Esophagus muscularis mucosa (tissue), 4 donors: ENCODE measurements around the gene AP2B1. TPM values are rescaled to one million over a fixed set of nuclear protein-coding genes. Genes with fewer than 3 reads are reported as not detected.

Source experiments
- DNase-seq: peaks from one replicate; pipeline ENCODE4 v3.0.0-alpha.2; 2017; ENCODE audit errors: extremely low spot score
- H3K27ac ChIP-seq, 4 donors: fragments of 200-600 bp; sonication (generic); replicated peaks in 1 of 4; 1 replicate in 3 of 4; 2 replicates in 1 of 4; pipeline ENCODE4 v1.5.1; 2016 to 2019; ENCODE audit warnings: mild to moderate bottlenecking in 1 of 4
- H3K27me3 ChIP-seq, 4 donors: fragments of 200-600 bp; sonication (generic); one replicate each; pipeline versions ENCODE4 v1.5.1 to v1.6.0; 2016 to 2019
- H3K36me3 ChIP-seq, 4 donors: fragments of 200-600 bp; sonication (generic); one replicate each; pipeline ENCODE4 v1.5.1; 2016 to 2019
- H3K4me1 ChIP-seq, 4 donors: fragments of 200-600 bp; sonication (generic); one replicate each; pipeline ENCODE4 v1.5.1; 2016 to 2019
- H3K4me3 ChIP-seq, 4 donors: fragments of 200-600 bp; sonication (generic); 1 replicate in 2 of 4; 2 replicates in 2 of 4; pipeline ENCODE4 v1.5.1; 2016 to 2019; ENCODE audit warnings: mild to moderate bottlenecking in 4 of 4, moderate library complexity in 1 of 4
- H3K9me3 ChIP-seq, 4 donors: fragments of 200-600 bp; sonication (generic); 1 replicate in 3 of 4; 2 replicates in 1 of 4; pipeline ENCODE4 v1.5.1; 2016 to 2019
- CTCF ChIP-seq, 3 experiments: fragments of 200-600 bp in 2 of 3; fragments of 450-650 bp in 1 of 3; sonication (generic) in 2 of 3; IDR thresholded peaks; one replicate each; pipeline ENCODE4 v1.5.1; 2017 to 2019; ENCODE audit warnings: antibody characterized with exemption in 3 of 3, mild to moderate bottlenecking in 2 of 3, moderate library complexity in 1 of 3
- EP300 ChIP-seq: sonication (generic); formaldehyde crosslinking; IDR thresholded peaks from one replicate; pipeline ENCODE4 v1.6.1; 2017; ENCODE audit warnings: antibody characterized with exemption
- POLR2A ChIP-seq: fragments of 450-650 bp; IDR thresholded peaks from one replicate; pipeline ENCODE4 v1.6.1; 2017; ENCODE audit warnings: antibody characterized with exemption, moderate library complexity, mild to moderate bottlenecking, low read depth
- POLR2AphosphoS5 ChIP-seq, 2 donors: sonication (generic); formaldehyde crosslinking; IDR thresholded peaks; one replicate each; pipeline ENCODE4 v1.6.1; 2017; ENCODE audit warnings: antibody characterized with exemption in 2 of 2
- WGBS: methylation state at CpG from one replicate; pipeline ENCODE4 v1.1.5; 2018; 5-methylcytosine and 5-hydroxymethylcytosine counted together
- intact Hi-C: fragments of 100-400 bp; cut with DNase I; formaldehyde crosslinking; loops from one replicate; pipeline ENCODE4 v1.15.1; 2023
- total RNA-seq, 4 donors: library from RNA; depleted of rRNA; stranded (reverse); fragments of >200 nt; gene quantifications; one replicate each; pipeline versions ENCODE4 v1.1.0 to v1.2.1, GENCODE V29; 2016

AP2B1 gene
- total RNA-seq, 4 donors from 2014 or later: 108 to 276 (median 155) TPM

- H3K9me3 ChIP-seq: no peaks in the 10 kb centered on the region
- H3K36me3 ChIP-seq: peaks cover 46 to 80% (median 69%) of the 10 kb centered on the region in 4 donors
- intact Hi-C loops: no loop called here
- TF ChIP-seq POLR2AphosphoS5 (IDR thresholded peaks at IDR 0.05) (no peak), EP300 (no peak), CTCF (IDR thresholded peaks at IDR 0.05) (no peak), POLR2A (no peak)
- DNase-seq: no peak
- H3K4me1 ChIP-seq: no peaks in the 10 kb centered on the region
- H3K27ac ChIP-seq: no peak overlapping the region
- 95% methylated on average over 2 of the region's 2 CpGs for WGBS
- no peak overlapping the region for H3K4me3 ChIP-seq
- H3K27me3 ChIP-seq: no peaks in the 10 kb centered on the region
Measured at GRCh38 chr17:35676441-35676840, 89.3 kb downstream of the AP2B1 start.

- Histone ChIP-seq H3K4me3 (no peak overlapping the region), H3K36me3 (peaks cover 48 to 80% (median 69%) of the 10 kb centered on the region in 4 donors), H3K4me1 (peaks cover 0 to 6% (median 0%) of the 10 kb centered on the region in 4 donors), H3K27me3 (no peaks in the 10 kb centered on the region), H3K27ac (no peak overlapping the region), H3K9me3 (no peaks in the 10 kb centered on the region)
- TF ChIP-seq POLR2AphosphoS5 (IDR thresholded peaks at IDR 0.05) (no peak), EP300 (no peak), POLR2A (no peak)
- intact Hi-C loops: no loop called here
- WGBS: 89% methylated on average over 2 of the region's 2 CpGs
- no peak for DNase-seq
Measured at GRCh38 chr17:35679007-35679682, 92.0 kb downstream of the AP2B1 start.

- Histone ChIP-seq H3K27me3 (no peaks in the 10 kb centered on the region), H3K36me3 (peaks cover 60 to 94% (median 88%) of the 10 kb centered on the region in 4 donors)
Measured at GRCh38 chr17:35683591-35683990, 96.5 kb downstream of the AP2B1 start.

GRCh38 chr17:35684055-35684802 is 97.1 kb downstream of the AP2B1 start:
- H3K36me3 ChIP-seq: peaks cover 60 to 100% (median 93%) of the 10 kb centered on the region in 4 donors
- peaks cover 0 to 7% (median 0%) of the 10 kb centered on the region in 4 donors for H3K4me1 ChIP-seq
- H3K27me3 ChIP-seq: no peaks in the 10 kb centered on the region
- no peaks in the 10 kb centered on the region for H3K9me3 ChIP-seq
- intact Hi-C loops: loop anchor here (10.0 kb wide), 1 partner anchor 59 kb away; no protein-coding TSS in a partner anchor
- H3K27ac ChIP-seq: no peak overlapping the region
- 59% methylated on average over 2 of the region's 2 CpGs for WGBS
- TF ChIP-seq POLR2A (no peak), CTCF (IDR thresholded peaks at IDR 0.05) (no peak), POLR2AphosphoS5 (IDR thresholded peaks at IDR 0.05) (no peak), EP300 (no peak)
- H3K4me3 ChIP-seq: no peak overlapping the region
- DNase-seq: no peak

More at GRCh38 chr17:35683591-35683990, 96.5 kb downstream of the AP2B1 start:
- H3K9me3 ChIP-seq: no peaks in the 10 kb centered on the region
- no peak for DNase-seq
- H3K4me1 ChIP-seq: peaks cover 0 to 7% (median 0%) of the 10 kb centered on the region in 4 donors
- H3K27ac ChIP-seq: no peak overlapping the region
- WGBS: 86% methylated on average over 4 of the region's 4 CpGs
- no peak overlapping the region for H3K4me3 ChIP-seq
- intact Hi-C loops: loop anchor here (10.0 kb wide), 1 partner anchor 59 kb away; no protein-coding TSS in a partner anchor
- TF ChIP-seq CTCF (IDR thresholded peaks at IDR 0.05): no peak
- TF ChIP-seq EP300: no peak
- no peak for TF ChIP-seq POLR2A
- no peak for TF ChIP-seq POLR2AphosphoS5 (IDR thresholded peaks at IDR 0.05)
